Activated naive CD8-positive, alpha-beta T cell treated with anti-CD3 and anti-CD28 coated beads, Interleukin-2, amount 50 U/mL, for 24 hours (primary cell): ENCODE results near the gene MED4.
A peak's percentile ranks its signal among the peaks of the same experiment; 100 is the strongest.
"Not testable (repeated sequence)": the region's sequence is repeated elsewhere in the genome, so short reads cannot be mapped to it uniquely, and the experiment has no call there.

Source experiments
- ATAC-seq: fragments of 150-1000 bp; cut with Tn5 transposase; one replicate; pipeline ENCODE4 v1.10.0; 2021
- DNase-seq: peaks from one replicate; pipeline ENCODE4 v3.0.0; 2021
- H3K27ac Mint-ChIP-seq: one replicate; pipeline ENCODE4 v1.8.0; 2021; ENCODE audit warnings: mild to moderate bottlenecking, mixed read lengths
- H3K27me3 Mint-ChIP-seq: one replicate; pipeline ENCODE4 v1.8.0; 2021; ENCODE audit warnings: mixed read lengths
- H3K36me3 Mint-ChIP-seq: one replicate; pipeline ENCODE4 v1.8.0; 2021; ENCODE audit warnings: low read depth, mixed read lengths
- H3K4me1 Mint-ChIP-seq: one replicate; pipeline ENCODE4 v1.8.0; 2021; ENCODE audit warnings: mixed read lengths
- H3K4me3 Mint-ChIP-seq: one replicate; pipeline ENCODE4 v1.8.0; 2021; ENCODE audit warnings: mild to moderate bottlenecking, moderate library complexity, mixed read lengths
- H3K9me3 Mint-ChIP-seq: one replicate; pipeline ENCODE4 v1.8.0; 2021; ENCODE audit warnings: mixed read lengths

MED4 gene

GRCh38 chr13:48070942-48071341 is 24.0 kb downstream of the MED4 start:
- peaks cover 5% of the 10 kb centered on the region for H3K9me3 Mint-ChIP-seq
- H3K27me3 Mint-ChIP-seq, result no peaks in the 10 kb centered on the region
- H3K27ac Mint-ChIP-seq, result no peak overlapping the region
- DNase-seq, result no peak
- peaks cover 4% of the 10 kb centered on the region for H3K4me1 Mint-ChIP-seq
- ATAC-seq, result no peak
- H3K36me3 Mint-ChIP-seq, result peaks cover 93% of the 10 kb centered on the region
- no peak overlapping the region for H3K4me3 Mint-ChIP-seq

GRCh38 chr13:48069573-48069972 is 25.3 kb downstream of the MED4 start:
- ATAC-seq (no peak), DNase-seq (no peak)
- Mint-ChIP-seq H3K36me3 (peaks cover 81% of the 10 kb centered on the region), H3K9me3 (peaks cover 5% of the 10 kb centered on the region), H3K27me3 (no peaks in the 10 kb centered on the region), H3K27ac (no peak overlapping the region), H3K4me3 (no peak overlapping the region), H3K4me1 (peaks cover 4% of the 10 kb centered on the region)

- peaks cover 5% of the 10 kb centered on the region for H3K9me3 Mint-ChIP-seq
- H3K27me3 Mint-ChIP-seq, result no peaks in the 10 kb centered on the region
- H3K27ac Mint-ChIP-seq, result no peak overlapping the region
- ATAC-seq (no peak), DNase-seq (no peak)
- peaks cover 4% of the 10 kb centered on the region for H3K4me1 Mint-ChIP-seq
- H3K36me3 Mint-ChIP-seq, result peaks cover 78% of the 10 kb centered on the region
- no peak overlapping the region for H3K4me3 Mint-ChIP-seq
These were observed 26.0 kb downstream of the MED4 start for GRCh38 chr13:48068952-48069351.

- Mint-ChIP-seq H3K36me3 (peaks cover 70% of the 10 kb centered on the region), H3K9me3 (peaks cover 5% of the 10 kb centered on the region), H3K27ac (no peak overlapping the region)
These were observed 26.9 kb downstream of the MED4 start for GRCh38 chr13:48068036-48068435.

GRCh38 chr13:48066310-48066989 is 28.5 kb downstream of the MED4 start:
- DNase-seq (peak; percentile 18), ATAC-seq (peak; percentile 61)
- H3K27ac Mint-ChIP-seq, result peak overlapping the region; percentile 60

More at GRCh38 chr13:48068036-48068435, 26.9 kb downstream of the MED4 start:
- Mint-ChIP-seq H3K4me1 (peaks cover 4% of the 10 kb centered on the region), H3K27me3 (no peaks in the 10 kb centered on the region), H3K4me3 (no peak overlapping the region)
- no peak for ATAC-seq
- DNase-seq, result no peak

GRCh38 chr13:48059951-48060350 is 35.0 kb downstream of the MED4 start:
- not testable (repeated sequence) for H3K9me3 Mint-ChIP-seq, ATAC-seq, H3K27me3 Mint-ChIP-seq, H3K4me1 Mint-ChIP-seq, DNase-seq, H3K4me3 Mint-ChIP-seq
- H3K36me3 Mint-ChIP-seq, result peaks cover 14% of the 10 kb centered on the region
- H3K27ac Mint-ChIP-seq, result peak overlapping the region; percentile 64

More at GRCh38 chr13:48066310-48066989, 28.5 kb downstream of the MED4 start:
- H3K4me1 Mint-ChIP-seq, result peaks cover 4% of the 10 kb centered on the region
- H3K36me3 Mint-ChIP-seq, result peaks cover 54% of the 10 kb centered on the region
- H3K27me3 Mint-ChIP-seq, result no peaks in the 10 kb centered on the region
- no peak overlapping the region for H3K4me3 Mint-ChIP-seq
- peaks cover 5% of the 10 kb centered on the region for H3K9me3 Mint-ChIP-seq

GRCh38 chr13:48058536-48058935 is 36.4 kb downstream of the MED4 start:
- not testable (repeated sequence) for H3K27me3 Mint-ChIP-seq, H3K9me3 Mint-ChIP-seq, ATAC-seq, H3K4me1 Mint-ChIP-seq, DNase-seq, H3K27ac Mint-ChIP-seq, H3K4me3 Mint-ChIP-seq
- peaks cover 11% of the 10 kb centered on the region for H3K36me3 Mint-ChIP-seq

GRCh38 chr13:48055712-48056111 is 39.2 kb downstream of the MED4 start:
- Mint-ChIP-seq H3K27ac (peak overlapping the region; percentile 7), H3K27me3 (no peaks in the 10 kb centered on the region), H3K4me1 (no peaks in the 10 kb centered on the region), H3K9me3 (no peaks in the 10 kb centered on the region), H3K36me3 (peaks cover 28% of the 10 kb centered on the region), H3K4me3 (no peak overlapping the region)
- no peak for DNase-seq
- no peak for ATAC-seq

GRCh38 chr13:48054601-48055000 is 40.3 kb downstream of the MED4 start:
- Mint-ChIP-seq H3K27ac (no peak overlapping the region), H3K36me3 (peaks cover 30% of the 10 kb centered on the region), H3K4me1 (no peaks in the 10 kb centered on the region), H3K27me3 (no peaks in the 10 kb centered on the region), H3K9me3 (no peaks in the 10 kb centered on the region), H3K4me3 (no peak overlapping the region)
- DNase-seq (no peak), ATAC-seq (no peak)

- Mint-ChIP-seq H3K27me3 (no peaks in the 10 kb centered on the region), H3K36me3 (peaks cover 38% of the 10 kb centered on the region), H3K9me3 (no peaks in the 10 kb centered on the region), H3K4me1 (no peaks in the 10 kb centered on the region), H3K27ac (no peak overlapping the region), H3K4me3 (no peak overlapping the region)
- ATAC-seq, result no peak
- DNase-seq, result no peak
These were observed 44.4 kb downstream of the MED4 start for GRCh38 chr13:48050550-48050949.

GRCh38 chr13:48043789-48044503 is 51.0 kb downstream of the MED4 start:
- H3K4me1 Mint-ChIP-seq, result peaks cover 20% of the 10 kb centered on the region
- H3K4me3 Mint-ChIP-seq, result no peak overlapping the region
- peaks cover 30% of the 10 kb centered on the region for H3K36me3 Mint-ChIP-seq
- H3K27ac Mint-ChIP-seq, result peak overlapping the region; percentile 32
- H3K27me3 Mint-ChIP-seq, result no peaks in the 10 kb centered on the region
- no peaks in the 10 kb centered on the region for H3K9me3 Mint-ChIP-seq
- DNase-seq (no peak), ATAC-seq (peak; percentile 49)

GRCh38 chr13:48042894-48043293 is 52.0 kb downstream of the MED4 start:
- H3K9me3 Mint-ChIP-seq, result no peaks in the 10 kb centered on the region
- peak overlapping the region; percentile 27 for H3K27ac Mint-ChIP-seq
- peaks cover 31% of the 10 kb centered on the region for H3K4me1 Mint-ChIP-seq
- peaks cover 27% of the 10 kb centered on the region for H3K36me3 Mint-ChIP-seq
- DNase-seq, result no peak
- H3K27me3 Mint-ChIP-seq, result no peaks in the 10 kb centered on the region
- no peak for ATAC-seq
- H3K4me3 Mint-ChIP-seq, result no peak overlapping the region

- no peak overlapping the region for H3K4me3 Mint-ChIP-seq
These were observed 54.0 kb downstream of the MED4 start for GRCh38 chr13:48040896-48041295.

GRCh38 chr13:48040049-48040448 is 54.9 kb downstream of the MED4 start:
- ATAC-seq, result no peak
- Mint-ChIP-seq H3K27me3 (no peaks in the 10 kb centered on the region), H3K36me3 (peaks cover 15% of the 10 kb centered on the region), H3K4me1 (peaks cover 47% of the 10 kb centered on the region), H3K4me3 (no peak overlapping the region), H3K9me3 (no peaks in the 10 kb centered on the region), H3K27ac (no peak overlapping the region)
- DNase-seq, result no peak

More at GRCh38 chr13:48040896-48041295, 54.0 kb downstream of the MED4 start:
- Mint-ChIP-seq H3K4me1 (peaks cover 47% of the 10 kb centered on the region), H3K27me3 (no peaks in the 10 kb centered on the region), H3K9me3 (no peaks in the 10 kb centered on the region), H3K27ac (no peak overlapping the region), H3K36me3 (peaks cover 18% of the 10 kb centered on the region)
- DNase-seq (no peak), ATAC-seq (no peak)

- H3K9me3 Mint-ChIP-seq, result no peaks in the 10 kb centered on the region
- H3K27me3 Mint-ChIP-seq, result no peaks in the 10 kb centered on the region
- H3K4me3 Mint-ChIP-seq, result peak overlapping the region; percentile 96
- peak overlapping the region; percentile 98 for H3K27ac Mint-ChIP-seq
- DNase-seq, result no peak
- peaks cover 47% of the 10 kb centered on the region for H3K4me1 Mint-ChIP-seq
- H3K36me3 Mint-ChIP-seq, result peaks cover 17% of the 10 kb centered on the region
- no peak for ATAC-seq
These were observed 56.1 kb downstream of the MED4 start for GRCh38 chr13:48038761-48039160.
